Thyroid gland (tissue), 4 donors: ENCODE measurements around the gene NRM.

ENCODE experiments used
- CTCF ChIP-seq, 6 experiments: fragments of 200-600 bp in 3 of 6; fragments of 450-650 bp in 3 of 6; sonication (generic) in 3 of 6; IDR thresholded peaks; one replicate each; pipeline ENCODE4 v1.5.1; 2016 to 2019; ENCODE audit warnings: antibody characterized with exemption in 6 of 6, mild to moderate bottlenecking in 2 of 6, inconsistent platforms in 1 of 6, moderate library complexity in 1 of 6
- POLR2A ChIP-seq, 2 donors: fragments of 450-650 bp; IDR thresholded peaks; one replicate each; pipeline ENCODE4 v1.6.1; 2017; ENCODE audit warnings: antibody characterized with exemption in 2 of 2, mild to moderate bottlenecking in 2 of 2, moderate library complexity in 1 of 2

DNA sequence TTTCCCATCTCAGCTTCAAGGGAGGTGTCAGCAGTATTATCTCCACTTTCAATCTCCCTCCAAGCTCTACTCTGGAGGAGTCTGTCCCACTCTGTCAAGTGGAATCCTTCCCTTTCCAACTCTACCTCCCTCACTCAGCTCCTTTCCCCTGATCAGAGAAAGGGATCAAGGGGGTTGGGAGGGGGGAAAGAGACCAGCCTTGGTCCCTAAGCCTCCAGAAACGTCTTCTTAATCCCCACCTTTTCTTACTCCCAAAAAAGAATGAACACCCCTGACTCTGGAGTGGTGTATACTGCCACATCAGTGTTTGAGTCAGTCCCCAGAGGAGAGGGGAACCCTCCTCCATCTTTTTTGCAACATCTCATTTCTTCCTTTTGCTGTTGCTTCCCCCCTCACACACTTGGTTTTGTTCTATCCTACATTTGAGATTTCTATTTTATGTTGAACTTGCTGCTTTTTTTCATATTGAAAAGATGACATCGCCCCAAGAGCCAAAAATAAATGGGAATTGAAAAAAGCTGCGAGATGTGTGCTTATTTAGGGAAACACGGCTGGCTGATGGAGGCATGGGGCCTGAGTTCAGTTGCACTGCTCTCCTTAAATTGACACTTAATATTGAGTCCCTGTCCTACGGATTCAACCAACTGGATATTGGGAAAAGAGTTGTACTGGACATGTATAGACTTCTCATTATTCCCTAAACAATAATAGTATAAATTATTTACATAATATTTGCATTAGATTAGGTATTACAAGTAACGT is 34.3 kb upstream of the NRM start:
- no peak for TF ChIP-seq POLR2A (IDR thresholded peaks at IDR 0.05)
- no peak for TF ChIP-seq CTCF (IDR thresholded peaks at IDR 0.05)
